K562 (cell line): ENCODE measurements around the gene NEDD4. TPM values are rescaled to one million over a fixed set of nuclear protein-coding genes. Genes with fewer than 3 reads are reported as not detected.
A peak's percentile ranks its signal among the peaks of the same experiment; 100 is the strongest.

Experiments
- ATAC-seq: fragments of 200-7000 bp; cut with Tn5 transposase; 3 replicates; pipeline ENCODE4 v1.9.1; 2020; ENCODE audit warnings: moderate library complexity
- BruUV-seq: library from RNA; stranded (reverse); fragments of 400-500 nt; replicated peaks from 2 replicates; lab custom pipeline; 2021; lab: Mats Ljungman, UMichigan
- CTCF ChIA-PET: fragments of 300-600 bp; formaldehyde crosslinking; extraction: SDS; loops from one replicate; lab custom pipeline; 2021; ENCODE audit warnings: low intra/inter-chr PET ratio; lab: Yijun Ruan, JAX
- POLR2A ChIA-PET: fragments of 300-600, 350-650 bp; sonication (Branson Sonifier 250); formaldehyde crosslinking; extraction: SDS; loops from one replicate; lab custom pipeline; 2021; ENCODE audit warnings: antibody characterized with exemption, inconsistent platforms; lab: Yijun Ruan, JAX
- DNase-seq, 4 experiments: peaks; one replicate each; pipeline versions ENCODE4 v3.0.0 to v3.0.0-alpha.2; 2011 to 2018; ENCODE audit warnings: low spot score in 3 of 4, mixed read lengths in 3 of 4; ENCODE audit errors: extremely low read depth in 1 of 4
- FAIRE-seq: peaks from 2 replicates; lab custom pipeline; 2011; peaks lifted over from hg19 to GRCh38; lab: Jason Lieb, UNC
- H2AFZ ChIP-seq: 2 replicates; pipeline ENCODE4 v1.6.0; 2011; ENCODE audit warnings: low read depth, low read length, control low read depth, inconsistent platforms
- H3K27ac ChIP-seq: fragments of 200-600 bp; 3 replicates; pipeline ENCODE4 v1.8.0; 2011; ENCODE audit warnings: low read depth, mild to moderate bottlenecking, control low read depth, inconsistent platforms, low read length, moderate library complexity, mixed read lengths; ENCODE audit errors: extremely low read depth
- H3K27me3 ChIP-seq, 2 experiments: fragments of 300-600 bp in 1 of 2; 2 replicates in 1 of 2; 3 replicates in 1 of 2; pipeline versions ENCODE4 v1.6.0 to v1.8.0; 2011; ENCODE audit warnings: inconsistent platforms in 2 of 2, low read length in 2 of 2, mild to moderate bottlenecking in 1 of 2, mixed read lengths in 1 of 2, moderate library complexity in 1 of 2; ENCODE audit not compliant: control insufficient read depth in 2 of 2, insufficient read depth in 2 of 2
- H3K36me3 ChIP-seq: fragments of 300-600 bp; 3 replicates; pipeline ENCODE4 v1.8.0; 2011; ENCODE audit warnings: mild to moderate bottlenecking, low read length, inconsistent platforms; ENCODE audit not compliant: control insufficient read depth, insufficient read depth
- H3K4me1 ChIP-seq, 2 experiments: fragments of 200-600 bp in 1 of 2; replicated peaks in 1 of 2; 2 replicates in 1 of 2; 3 replicates in 1 of 2; pipeline versions ENCODE4 v1.5.1 to v1.8.0; 2011; ENCODE audit warnings: inconsistent platforms in 2 of 2, low read length in 2 of 2, mild to moderate bottlenecking in 1 of 2, mixed read lengths in 1 of 2, moderate library complexity in 1 of 2; ENCODE audit not compliant: control insufficient read depth in 2 of 2, insufficient read depth in 2 of 2
- H3K4me2 ChIP-seq: 2 replicates; pipeline ENCODE4 v1.6.1; 2011; ENCODE audit warnings: low read length, control low read depth, inconsistent platforms, mixed read lengths; ENCODE audit not compliant: insufficient read depth
- H3K4me3 ChIP-seq: fragments of 200-600 bp; sonication (generic), shearing (Covaris generic); 2 replicates; pipeline ENCODE4 v1.5.1; 2016; ENCODE audit warnings: control low read depth, inconsistent platforms
- H3K79me2 ChIP-seq: fragments of 200-600 bp; 3 replicates; pipeline ENCODE4 v1.8.0; 2011; ENCODE audit warnings: low read length, inconsistent platforms; ENCODE audit not compliant: control insufficient read depth, insufficient read depth
- H3K9ac ChIP-seq, 2 experiments: 2 replicates each; pipeline versions ENCODE4 v1.6.0 to v1.6.1; 2011; ENCODE audit warnings: low read depth in 2 of 2, low read length in 2 of 2, control low read depth in 1 of 2, inconsistent platforms in 1 of 2, mild to moderate bottlenecking in 1 of 2, mixed read lengths in 1 of 2; ENCODE audit not compliant: insufficient read depth in 1 of 2
- H3K9me1 ChIP-seq: one replicate; pipeline ENCODE4 v1.6.0; 2011; ENCODE audit warnings: inconsistent platforms, mild to moderate bottlenecking, low read length, moderate library complexity; ENCODE audit not compliant: control insufficient read depth, insufficient read depth
- H3K9me3 ChIP-seq: replicated peaks from 2 replicates; pipeline ENCODE4 v1.5.1; 2011; ENCODE audit warnings: low read depth, low read length, inconsistent platforms; ENCODE audit not compliant: control insufficient read depth, insufficient read depth
- H4K20me1 ChIP-seq: replicated peaks from 2 replicates; pipeline ENCODE4 v1.6.1; 2011; ENCODE audit warnings: low read length, inconsistent platforms, mixed read lengths; ENCODE audit not compliant: control insufficient read depth, insufficient read depth
- CAMTA2 ChIP-seq: fragments of 250-450 bp; sonication (Bioruptor Pico); conservative IDR thresholded peaks from 2 replicates; pipeline ENCODE4 v1.5.1; 2022
- SIN3B ChIP-seq: fragments of 450-650 bp; IDR thresholded peaks from 2 replicates; pipeline ENCODE4 v1.6.1; 2017; ENCODE audit warnings: low read depth, mild to moderate bottlenecking, moderate library complexity
- SNRNP70 ChIP-seq: fragments of 200-400 bp; formaldehyde crosslinking; optimal IDR thresholded peaks from 2 replicates; pipeline ENCODE3; 2017; ENCODE audit warnings: low read depth, low read length
- ZEB2 ChIP-seq: fragments of 450-650 bp; IDR thresholded peaks from 2 replicates; pipeline ENCODE4 v1.6.1; 2016
- WGBS: fragments of 100-300 bp; shearing (Covaris generic); methylation state at CpG from one replicate; pipeline ENCODE4 v1.1.6; 2016; ENCODE audit warnings: low coverage, mixed read lengths; ENCODE audit not compliant: insufficient coverage; ENCODE audit errors: missing lambda C conversion rate; 5-methylcytosine and 5-hydroxymethylcytosine counted together
- in situ Hi-C: fragments of 300-500 bp; cut with MboI; formaldehyde crosslinking; loops from 4 replicates; pipeline ENCODE4 v1.15.0; 2018; ENCODE audit warnings: inconsistent platforms, mixed read lengths
- intact Hi-C: fragments of 100-400 bp; cut with micrococcal nuclease; formaldehyde crosslinking; loops from 2 replicates; pipeline ENCODE4 v1.14.2; 2022
- polyA plus RNA-seq, 8 experiments: library from polyadenylated mRNA; depleted of rRNA in 4 of 8; stranded (reverse) in 5 of 8; unstranded in 3 of 8; fragments of >200 nt; fragmentation: Nextera tagmentation in 2 of 8; fragmentation: Illumina TruSeq in 1 of 8; extraction: Ambion mirVana in 2 of 8; extraction: Trizol in 1 of 8; gene quantifications; 2 replicates each; pipeline versions ENCODE4 v1.2.1 to v1.2.3, GENCODE V29; 2011 to 2014; ENCODE audit warnings: inconsistent platforms in 1 of 8, missing spikeins in 1 of 8
- total RNA-seq, 7 experiments: library from RNA; depleted of rRNA in 6 of 7; stranded (reverse); fragments of >200 nt in 6 of 7; fragmentation: Illumina TruSeq in 2 of 7; extraction: Trizol in 2 of 7; gene quantifications; 2 replicates each; pipeline versions ENCODE4 v1.2.1 to v1.2.3, GENCODE V29; 2011 to 2021; ENCODE audit warnings: low replicate concordance in 1 of 7
- TF ChIP-seq, protein P1 (sequence below): fragments of 450-650 bp; conservative IDR thresholded peaks from 2 replicates; pipeline ENCODE4 v1.6.1; 2016; ENCODE audit warnings: missing genetic modification characterization, low read depth, mild to moderate bottlenecking, control low read depth, missing compliant biosample characterization

The NEDD4 gene
- total and polyA plus RNA-seq, 9 of the 15 experiments (the other 6 are each of a cell fraction or from before 2014, with no cell fraction given): 7.2 to 23.7 (median 17.3) TPM

DNA sequence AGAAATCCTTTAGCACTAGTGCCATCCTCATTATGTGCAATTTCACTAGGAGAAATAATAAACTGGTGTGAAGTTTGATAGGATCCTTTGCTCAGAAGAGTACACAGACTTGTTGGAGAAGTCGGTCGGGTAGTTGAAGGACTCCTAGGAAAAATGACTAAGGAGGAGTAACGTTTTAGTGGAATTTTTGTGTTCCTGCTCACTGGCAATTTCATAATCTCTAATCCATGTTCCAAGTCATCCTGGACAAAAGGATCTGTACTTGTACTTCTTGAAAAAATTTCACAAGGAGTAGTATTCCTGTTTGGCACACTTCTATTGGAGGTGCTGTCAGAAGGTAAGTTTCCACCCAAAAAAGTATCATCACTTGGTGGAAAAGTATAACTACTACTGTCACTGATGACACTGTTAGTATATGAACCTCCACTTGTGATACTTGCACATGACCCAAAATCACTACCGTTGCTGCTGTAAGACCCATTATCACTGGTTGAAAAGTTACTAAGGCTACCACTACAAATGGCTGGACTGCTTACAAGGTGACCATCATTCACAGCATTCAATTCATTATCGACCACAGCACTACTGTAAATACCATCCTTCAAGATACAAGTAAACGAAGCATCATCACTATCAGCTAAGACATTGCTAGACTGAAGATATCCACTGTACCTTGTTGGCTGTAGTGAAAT is 77.4 kb downstream of the NEDD4 start:
- 46% methylated on average over 6 of the region's 6 CpGs for WGBS
- POLR2A ChIA-PET: no interaction called here
- Histone ChIP-seq H3K79me2 (no peaks in the 10 kb centered on the region), H3K4me3 (no peak overlapping the region), H2AFZ (no peak overlapping the region), H4K20me1 (no peaks in the 10 kb centered on the region), H3K9ac (no peak overlapping the region), H3K4me2 (no peak overlapping the region), H3K4me1 (no peaks in the 10 kb centered on the region), H3K27ac (no peak overlapping the region), H3K27me3 (no peaks in the 10 kb centered on the region), H3K9me1 (no peaks in the 10 kb centered on the region), H3K36me3 (no peaks in the 10 kb centered on the region), H3K9me3 (no peaks in the 10 kb centered on the region)
- intact Hi-C loops (loop anchor here (10.0 kb wide), 1 partner anchor 261 kb away; no protein-coding TSS in a partner anchor), in situ Hi-C loops (no loop called here)
- DNase-seq (no peak), FAIRE-seq (peak; percentile 49), ATAC-seq (no peak)
- no peak for TF ChIP-seq SNRNP70
- no TSS peak for BruUV-seq
- CTCF ChIA-PET: no interaction called here

DNA sequence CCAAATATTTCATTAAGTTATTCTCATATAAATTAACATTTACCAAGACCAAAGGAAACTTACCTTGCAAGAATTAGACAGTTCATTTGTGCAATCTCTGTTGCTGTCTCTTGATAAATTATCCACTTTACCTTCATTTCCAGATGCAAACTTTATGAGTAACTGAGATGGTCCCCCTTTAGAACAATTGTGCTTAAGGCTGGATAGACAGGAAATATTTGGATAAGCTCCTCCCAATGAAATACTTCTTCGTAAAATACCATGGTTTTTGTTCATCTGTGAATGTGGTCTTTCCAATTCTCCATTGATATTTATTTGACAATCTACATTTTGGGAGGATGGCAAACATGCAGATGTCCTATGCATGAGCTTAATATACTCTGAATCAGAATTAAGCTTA is 78.2 kb downstream of the NEDD4 start:
- Histone ChIP-seq H3K27ac (no peak overlapping the region), H4K20me1 (no peaks in the 10 kb centered on the region)
- in situ Hi-C loops: no loop called here
- TF ChIP-seq, protein P1, sequence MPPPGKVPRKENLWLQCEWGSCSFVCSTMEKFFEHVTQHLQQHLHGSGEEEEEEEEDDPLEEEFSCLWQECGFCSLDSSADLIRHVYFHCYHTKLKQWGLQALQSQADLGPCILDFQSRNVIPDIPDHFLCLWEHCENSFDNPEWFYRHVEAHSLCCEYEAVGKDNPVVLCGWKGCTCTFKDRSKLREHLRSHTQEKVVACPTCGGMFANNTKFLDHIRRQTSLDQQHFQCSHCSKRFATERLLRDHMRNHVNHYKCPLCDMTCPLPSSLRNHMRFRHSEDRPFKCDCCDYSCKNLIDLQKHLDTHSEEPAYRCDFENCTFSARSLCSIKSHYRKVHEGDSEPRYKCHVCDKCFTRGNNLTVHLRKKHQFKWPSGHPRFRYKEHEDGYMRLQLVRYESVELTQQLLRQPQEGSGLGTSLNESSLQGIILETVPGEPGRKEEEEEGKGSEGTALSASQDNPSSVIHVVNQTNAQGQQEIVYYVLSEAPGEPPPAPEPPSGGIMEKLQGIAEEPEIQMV (tag): no peak
- TF ChIP-seq ZEB2: no peak
- TF ChIP-seq SIN3B: no peak
- TF ChIP-seq CAMTA2 (CRISPR knock-in tag): no peak
- TF ChIP-seq, all 486 proteins: peak for 0
- no peaks in the 10 kb centered on the region for H3K27me3 ChIP-seq
- H3K9me1 ChIP-seq: no peaks in the 10 kb centered on the region
- no peak overlapping the region for H2AFZ ChIP-seq
- no peaks in the 10 kb centered on the region for H3K4me1 ChIP-seq
- intact Hi-C loops: loop anchor here (10.0 kb wide), 1 partner anchor 260 kb away; no protein-coding TSS in a partner anchor
- POLR2A ChIA-PET: no interaction called here
- CTCF ChIA-PET: no interaction called here
- FAIRE-seq (no peak), DNase-seq (no peak), ATAC-seq (no peak)
- no TSS peak for BruUV-seq
- 86% methylated on average over 1 of the region's 1 CpG for WGBS
- no peak overlapping the region for H3K4me2 ChIP-seq
- no peak overlapping the region for H3K9ac ChIP-seq
- H3K36me3 ChIP-seq: no peaks in the 10 kb centered on the region
- no peak overlapping the region for H3K4me3 ChIP-seq
- H3K9me3 ChIP-seq: no peaks in the 10 kb centered on the region
- no peaks in the 10 kb centered on the region for H3K79me2 ChIP-seq
